Measurements from ENCODE around the gene COLQ.

COLQ gene

GRCh38 chr3:15403495-15403894, 118.0 kb downstream of the COLQ start:
- no peak overlapping the region for H3K4me3 ChIP-seq (ENCODE audit: low read depth, low read length)
- no peak for DNase-seq (ENCODE audit: low read depth)
- TF ChIP-seq CTCF (IDR thresholded peaks at IDR 0.05; ENCODE audit: low read depth, low read length, missing control alignments), result no peak
- in situ Hi-C loops (cut with HindIII; ENCODE audit: low sequenced_read_pairs), result no loop called here

- DNase-seq (ENCODE audit: low read depth), result no peak
- TF ChIP-seq CTCF (IDR thresholded peaks at IDR 0.05; ENCODE audit: low read depth, low read length, missing control alignments), result no peak
- H3K4me3 ChIP-seq (ENCODE audit: low read depth, low read length), result no peak overlapping the region
- in situ Hi-C loops (cut with HindIII; ENCODE audit: low sequenced_read_pairs), result no loop called here
Observed at GRCh38 chr3:15401936-15402335, 119.6 kb downstream of the COLQ start.
